Thyroid gland (tissue), 4 donors: Measurements from ENCODE around the gene SLC2A13. TPM values are rescaled to one million over a fixed set of nuclear protein-coding genes. Genes with fewer than 3 reads are reported as not detected.
A peak's percentile ranks its signal among the peaks of the same experiment; 100 is the strongest.

ENCODE experiments used
- DNase-seq, 2 donors: peaks; one replicate each; pipeline ENCODE4 v3.0.0-alpha.2; 2019
- H3K27ac ChIP-seq, 3 donors: fragments of 200-600 bp; sonication (generic); 1 replicate in 2 of 3; 2 replicates in 1 of 3; pipeline ENCODE4 v1.5.1; 2016 to 2019; ENCODE audit warnings: mild to moderate bottlenecking in 1 of 3, moderate library complexity in 1 of 3
- H3K27me3 ChIP-seq: fragments of 200-600 bp; sonication (generic); one replicate; pipeline ENCODE4 v1.5.1; 2019
- H3K36me3 ChIP-seq, 2 donors: fragments of 200-600 bp; sonication (generic); one replicate each; pipeline ENCODE4 v1.5.1; 2016 to 2019
- H3K4me1 ChIP-seq, 2 donors: fragments of 200-600 bp; sonication (generic); one replicate each; pipeline ENCODE4 v1.5.1; 2017 to 2019
- H3K4me3 ChIP-seq, 3 donors: fragments of 200-600 bp; sonication (generic); replicated peaks in 1 of 3; 1 replicate in 2 of 3; 2 replicates in 1 of 3; pipeline ENCODE4 v1.5.1; 2016; ENCODE audit warnings: mild to moderate bottlenecking in 1 of 3
- H3K9me3 ChIP-seq: fragments of 200-600 bp; sonication (generic); one replicate; pipeline ENCODE4 v1.5.1; 2017
- CTCF ChIP-seq, 6 experiments: fragments of 200-600 bp in 3 of 6; fragments of 450-650 bp in 3 of 6; sonication (generic) in 3 of 6; IDR thresholded peaks; one replicate each; pipeline ENCODE4 v1.5.1; 2016 to 2019; ENCODE audit warnings: antibody characterized with exemption in 6 of 6, mild to moderate bottlenecking in 2 of 6, inconsistent platforms in 1 of 6, moderate library complexity in 1 of 6
- POLR2A ChIP-seq, 2 donors: fragments of 450-650 bp; IDR thresholded peaks; one replicate each; pipeline ENCODE4 v1.6.1; 2017; ENCODE audit warnings: antibody characterized with exemption in 2 of 2, mild to moderate bottlenecking in 2 of 2, moderate library complexity in 1 of 2
- WGBS, 2 donors: methylation state at CpG; one replicate each; pipeline ENCODE4 v1.1.5; 2017; 5-methylcytosine and 5-hydroxymethylcytosine counted together
- intact Hi-C: fragments of 100-400 bp; cut with DNase I; formaldehyde crosslinking; loops from one replicate; pipeline ENCODE4 v1.15.1; 2023
- total RNA-seq, 4 donors: library from RNA; depleted of rRNA; stranded (reverse); fragments of >200 nt; gene quantifications; one replicate each; pipeline ENCODE4 v1.2.3, GENCODE V29; 2016

Gene SLC2A13
- total RNA-seq, 4 donors from 2014 or later = 9.8 to 21.3 (median 10.0) TPM

- WGBS, 2 donors = 86 to 88% methylated on average over 1 of the region's 1 CpG
- H3K4me3 ChIP-seq = no peak overlapping the region
- H3K27me3 ChIP-seq = no peaks in the 10 kb centered on the region
- H3K27ac ChIP-seq = no peak overlapping the region
- TF ChIP-seq POLR2A (IDR thresholded peaks at IDR 0.05) (no peak), CTCF (IDR thresholded peaks at IDR 0.05) (no peak)
- no peaks in the 10 kb centered on the region for H3K36me3 ChIP-seq
- H3K4me1 ChIP-seq = no peaks in the 10 kb centered on the region
- intact Hi-C loops = no loop called here
- no peak for DNase-seq
- H3K9me3 ChIP-seq = no peaks in the 10 kb centered on the region
Observed at GRCh38 chr12:39993268-39993667, 112.6 kb downstream of the SLC2A13 start.

DNA sequence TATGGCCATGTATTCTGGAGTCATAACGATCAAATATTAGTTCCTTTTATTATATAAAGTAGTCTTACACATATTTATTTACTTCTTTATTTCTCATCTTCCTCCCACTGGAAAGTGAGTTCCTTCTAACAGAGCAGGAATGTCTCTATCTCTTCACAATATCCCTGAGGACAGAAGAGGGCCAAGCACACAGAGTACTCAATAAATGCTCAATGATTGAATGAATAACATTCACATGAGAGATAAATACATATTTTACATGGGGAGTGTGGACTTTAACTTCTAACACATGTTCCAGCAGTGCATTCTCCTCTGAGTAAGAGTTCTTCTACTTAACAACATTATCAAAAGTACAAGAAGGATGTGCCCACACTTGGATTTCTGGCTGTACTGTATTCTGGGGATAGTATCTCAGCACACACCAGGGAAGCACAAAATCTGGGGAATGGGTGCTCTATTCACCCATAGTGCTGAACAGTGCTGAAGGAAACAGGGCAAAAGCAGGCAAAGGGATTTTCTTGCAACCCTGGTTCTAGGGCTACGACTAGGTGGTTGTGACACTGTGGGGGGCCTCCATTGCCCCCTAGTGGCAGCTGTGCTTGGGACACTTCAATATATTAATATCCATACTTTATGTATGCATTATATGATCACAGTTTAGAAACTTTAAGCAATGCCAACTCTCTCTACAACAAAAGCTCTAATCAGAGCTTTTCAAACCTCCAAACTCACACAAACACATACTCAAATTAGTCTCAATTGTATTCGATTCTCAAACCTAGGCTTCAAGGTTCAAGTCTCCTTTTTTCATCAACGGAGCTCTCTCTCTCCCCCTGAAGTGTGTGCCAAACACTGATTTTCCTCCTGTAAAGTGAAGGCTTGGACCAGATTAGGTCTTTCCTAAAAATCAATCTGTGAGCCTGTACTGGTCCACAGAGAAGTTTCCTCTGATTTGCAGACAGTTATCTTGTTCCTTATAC is 115.5 kb downstream of the SLC2A13 start:
- Histone ChIP-seq H3K4me1 (no peaks in the 10 kb centered on the region), H3K4me3 (no peak overlapping the region), H3K27me3 (no peaks in the 10 kb centered on the region), H3K27ac (no peak overlapping the region), H3K36me3 (no peaks in the 10 kb centered on the region), H3K9me3 (no peaks in the 10 kb centered on the region)
- no peak for TF ChIP-seq POLR2A (IDR thresholded peaks at IDR 0.05)
- TF ChIP-seq CTCF (IDR thresholded peaks at IDR 0.05) = peak in 5 of 6 experiments; percentile 22 to 68 (median 31)
- 56 to 63% methylated on average over 4 of the region's 4 CpGs for WGBS, 2 donors
- peak; percentile 12 to 21 for DNase-seq
- intact Hi-C loops = no loop called here

- no peaks in the 10 kb centered on the region for H3K27me3 ChIP-seq
- no peaks in the 10 kb centered on the region for H3K36me3 ChIP-seq
- H3K9me3 ChIP-seq = no peaks in the 10 kb centered on the region
- intact Hi-C loops = no loop called here
- H3K27ac ChIP-seq = no peak overlapping the region
- DNase-seq = no peak
- no peaks in the 10 kb centered on the region for H3K4me1 ChIP-seq
- 98% methylated on average over 1 of the region's 1 CpG for WGBS, 2 donors
- H3K4me3 ChIP-seq = no peak overlapping the region
- TF ChIP-seq POLR2A (IDR thresholded peaks at IDR 0.05) (no peak), CTCF (IDR thresholded peaks at IDR 0.05) (no peak)
Observed at GRCh38 chr12:39989501-39989900, 116.4 kb downstream of the SLC2A13 start.

GRCh38 chr12:39988574-39988973 is 117.3 kb downstream of the SLC2A13 start:
- WGBS, 2 donors = 91 to 95% methylated on average over 2 of the region's 2 CpGs
- Histone ChIP-seq H3K4me1 (no peaks in the 10 kb centered on the region), H3K27ac (no peak overlapping the region), H3K9me3 (no peaks in the 10 kb centered on the region), H3K4me3 (no peak overlapping the region), H3K27me3 (no peaks in the 10 kb centered on the region), H3K36me3 (no peaks in the 10 kb centered on the region)
- no peak for DNase-seq
- TF ChIP-seq POLR2A (IDR thresholded peaks at IDR 0.05) = no peak
- no peak for TF ChIP-seq CTCF (IDR thresholded peaks at IDR 0.05)
- intact Hi-C loops = no loop called here

DNA sequence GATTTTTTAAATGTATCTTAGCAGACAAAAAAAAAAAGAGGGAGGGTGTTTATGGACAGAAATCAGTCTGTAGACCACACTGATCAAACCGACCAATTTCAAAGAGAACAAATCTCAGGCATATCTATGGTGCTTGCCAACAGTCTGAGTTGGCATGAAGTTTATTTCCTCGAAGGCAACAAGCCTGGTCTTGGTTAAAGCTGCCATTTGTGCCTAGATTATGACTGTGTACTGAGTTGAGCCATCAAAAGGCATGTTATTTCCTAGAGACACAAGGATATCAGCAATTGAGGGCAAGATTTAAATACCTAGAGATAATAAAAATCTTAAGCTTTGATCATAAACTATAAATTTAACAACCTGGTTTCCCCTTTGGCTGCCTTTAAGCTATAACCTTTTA is 119.2 kb downstream of the SLC2A13 start:
- WGBS, 2 donors = 86 to 94% methylated on average over 2 of the region's 2 CpGs
- Histone ChIP-seq H3K9me3 (no peaks in the 10 kb centered on the region), H3K36me3 (no peaks in the 10 kb centered on the region), H3K4me1 (no peaks in the 10 kb centered on the region), H3K27me3 (no peaks in the 10 kb centered on the region), H3K27ac (no peak overlapping the region), H3K4me3 (no peak overlapping the region)
- no peak for DNase-seq
- intact Hi-C loops = no loop called here
- no peak for TF ChIP-seq CTCF (IDR thresholded peaks at IDR 0.05)
- no peak for TF ChIP-seq POLR2A (IDR thresholded peaks at IDR 0.05)
